ENCODE data around the gene HSFX1. TPM values are rescaled to one million over a fixed set of nuclear protein-coding genes. Genes with fewer than 3 reads are reported as not detected.
"Not testable (repeated sequence)": the region's sequence is repeated elsewhere in the genome, so short reads cannot be mapped to it uniquely, and the experiment has no call there.

HSFX1 gene
- 0.98 TPM for total RNA-seq

DNA sequence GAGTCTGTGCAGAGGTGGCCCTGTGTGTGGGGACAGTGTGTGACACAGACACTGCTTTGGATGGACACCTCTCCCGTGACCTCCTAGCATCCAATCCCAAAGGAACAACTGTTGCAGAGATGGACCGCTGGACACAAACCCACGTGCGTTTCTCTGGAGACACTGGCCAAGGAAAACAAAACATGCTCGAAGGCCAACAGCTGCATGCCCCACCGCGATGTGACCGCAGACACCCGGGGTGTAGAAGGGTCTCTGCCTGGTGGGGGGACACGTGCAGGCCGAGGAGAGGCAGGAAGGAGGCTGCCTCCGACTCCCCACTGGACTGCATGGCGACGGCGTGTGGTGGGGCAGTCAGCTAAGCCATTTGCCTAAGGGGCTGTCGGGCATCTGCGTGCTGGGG lies at the start of gene HSFX1:
Gene HSFX1 (plus strand): TSS at position 301 of the 400 bp plus-strand sequence. CDS start 614 bp downstream, outside the sequence.
- DNase-seq (ENCODE audit: low spot score) = not testable (repeated sequence)

- not testable (repeated sequence) for DNase-seq (ENCODE audit: low spot score)
These were observed 46.6 kb upstream of the HSFX1 start for GRCh38 chrX:149727308-149727707.

DNA sequence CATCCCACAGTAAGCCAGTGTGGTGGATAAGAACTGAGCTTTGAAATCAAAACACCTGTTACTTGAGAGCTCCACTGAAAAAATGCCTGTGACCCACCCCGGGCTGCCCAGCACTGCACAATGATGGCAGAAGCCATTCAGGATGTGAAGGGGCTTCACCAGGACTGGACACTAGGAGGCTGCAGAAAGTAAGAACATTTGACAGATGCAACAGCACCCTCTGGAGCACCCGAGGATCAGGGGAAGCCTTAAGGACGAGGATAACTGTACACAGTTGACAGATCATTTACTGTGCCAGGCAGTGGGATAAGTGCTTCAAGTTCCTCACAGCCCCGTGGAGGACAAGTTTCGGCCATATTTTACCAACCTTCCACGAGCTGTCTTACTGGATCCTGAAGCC lies 31.6 kb upstream of the HSFX1 start:
- DNase-seq (ENCODE audit: low spot score) = not testable (repeated sequence)

GRCh38 chrX:149746390-149747007 lies 27.4 kb upstream of the HSFX1 start:
- not testable (repeated sequence) for DNase-seq (ENCODE audit: low spot score)

GRCh38 chrX:149757206-149758067 lies 16.4 kb upstream of the HSFX1 start:
- DNase-seq (ENCODE audit: low spot score) = no peak

DNA sequence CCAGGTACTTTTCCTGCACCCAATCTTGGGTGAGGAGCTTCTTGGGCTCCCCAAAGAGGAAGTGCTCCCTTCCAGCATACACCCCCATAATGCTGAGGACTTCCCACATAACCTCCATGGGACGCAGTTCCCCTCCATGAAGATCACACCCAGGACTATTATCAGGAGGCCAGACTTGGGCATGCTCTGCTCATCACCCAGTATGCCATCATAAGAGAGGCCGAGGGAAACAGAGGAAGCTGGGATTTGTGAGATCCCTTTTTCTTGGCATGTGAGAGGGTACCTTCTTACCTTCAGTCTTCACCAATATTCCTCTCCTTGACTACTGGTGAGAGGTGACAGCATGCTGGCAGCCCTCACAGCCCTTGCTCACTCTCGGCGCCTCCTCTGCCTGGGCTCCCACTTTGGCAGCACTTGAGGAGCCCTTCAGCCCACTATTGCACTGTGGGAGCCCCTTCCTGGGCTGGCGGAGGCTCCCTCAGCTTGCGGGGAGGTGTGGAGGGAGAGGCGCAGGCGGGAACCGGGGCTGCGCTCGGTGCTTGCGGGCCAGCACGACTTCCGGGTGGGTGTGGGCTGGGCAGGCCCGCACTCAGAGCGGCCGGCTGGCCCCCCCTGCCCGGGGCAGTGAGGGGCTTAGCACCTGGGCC lies 15.7 kb upstream of the HSFX1 start:
- DNase-seq (ENCODE audit: low spot score) = no peak

GRCh38 chrX:149758715-149759078 lies 15.2 kb upstream of the HSFX1 start:
- not testable (repeated sequence) for DNase-seq (ENCODE audit: low spot score)

- DNase-seq (ENCODE audit: low spot score) = no peak
These were observed 14.0 kb upstream of the HSFX1 start for GRCh38 chrX:149759824-149760223.

- DNase-seq (ENCODE audit: low spot score) = no peak
These were observed 12.9 kb upstream of the HSFX1 start for GRCh38 chrX:149760965-149761364.

- not testable (repeated sequence) for DNase-seq (ENCODE audit: low spot score)
These were observed 11.8 kb upstream of the HSFX1 start for GRCh38 chrX:149761858-149762674.

GRCh38 chrX:149762696-149763614 lies 10.9 kb upstream of the HSFX1 start:
- no peak for DNase-seq (ENCODE audit: low spot score)

DNA sequence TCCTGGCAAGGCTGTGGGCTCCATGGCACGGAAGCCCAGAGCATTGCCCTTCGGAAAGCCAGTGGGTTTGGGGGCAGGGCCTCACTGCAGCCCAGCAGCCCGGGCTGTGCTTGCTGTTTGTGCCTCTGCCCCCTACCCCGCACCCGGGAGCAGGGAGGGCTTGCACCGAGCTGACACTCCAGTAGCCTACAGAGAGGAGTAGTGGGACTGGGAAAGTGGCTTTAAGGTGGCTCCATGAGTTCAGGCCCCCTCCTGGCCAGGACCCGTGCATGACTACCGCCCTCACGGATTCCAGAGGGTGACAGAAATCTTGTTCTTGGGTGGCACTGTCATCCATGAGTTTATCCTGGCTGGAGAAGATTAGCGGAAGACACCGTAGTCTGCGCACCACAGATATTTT lies 3.5 kb upstream of the HSFX1 start:
- DNase-seq (ENCODE audit: low spot score) = not testable (repeated sequence)

DNA sequence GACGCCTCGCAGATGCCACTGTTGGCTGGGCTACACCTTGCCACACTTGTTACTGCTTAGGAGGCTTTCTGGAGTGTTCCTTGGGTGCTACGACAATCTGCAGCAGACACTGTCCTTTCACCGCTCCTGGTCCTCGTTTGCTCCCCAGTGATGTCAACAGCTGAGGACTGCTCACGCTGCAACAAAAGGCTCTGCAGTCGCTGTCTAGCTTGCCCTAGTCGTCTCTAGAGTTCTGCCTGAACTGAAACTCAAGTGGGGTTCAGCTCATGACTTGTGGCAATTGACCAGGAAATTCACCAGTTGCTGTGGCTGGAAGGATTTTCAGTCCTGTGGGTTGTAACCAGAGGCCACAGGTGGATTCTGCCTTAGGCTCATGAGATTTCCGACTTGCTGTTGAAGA lies 842 bp upstream of the HSFX1 start:
- DNase-seq (ENCODE audit: low spot score) = not testable (repeated sequence)

GRCh38 chrX:149777999-149778398 lies 4.1 kb downstream of the HSFX1 start:
- DNase-seq (ENCODE audit: low spot score) = not testable (repeated sequence)

- not testable (repeated sequence) for DNase-seq (ENCODE audit: low spot score)
These were observed 7.9 kb downstream of the HSFX1 start, which contains the start of gene MAGEA9 for GRCh38 chrX:149781727-149782126. Gene MAGEA9, plus strand, starts transcription at chrX:149781930. Its CDS starts 4,281 bp downstream, at chrX:149786211.

GRCh38 chrX:149795531-149795930 lies 21.7 kb downstream of the HSFX1 start:
- not testable (repeated sequence) for DNase-seq (ENCODE audit: low spot score)

DNA sequence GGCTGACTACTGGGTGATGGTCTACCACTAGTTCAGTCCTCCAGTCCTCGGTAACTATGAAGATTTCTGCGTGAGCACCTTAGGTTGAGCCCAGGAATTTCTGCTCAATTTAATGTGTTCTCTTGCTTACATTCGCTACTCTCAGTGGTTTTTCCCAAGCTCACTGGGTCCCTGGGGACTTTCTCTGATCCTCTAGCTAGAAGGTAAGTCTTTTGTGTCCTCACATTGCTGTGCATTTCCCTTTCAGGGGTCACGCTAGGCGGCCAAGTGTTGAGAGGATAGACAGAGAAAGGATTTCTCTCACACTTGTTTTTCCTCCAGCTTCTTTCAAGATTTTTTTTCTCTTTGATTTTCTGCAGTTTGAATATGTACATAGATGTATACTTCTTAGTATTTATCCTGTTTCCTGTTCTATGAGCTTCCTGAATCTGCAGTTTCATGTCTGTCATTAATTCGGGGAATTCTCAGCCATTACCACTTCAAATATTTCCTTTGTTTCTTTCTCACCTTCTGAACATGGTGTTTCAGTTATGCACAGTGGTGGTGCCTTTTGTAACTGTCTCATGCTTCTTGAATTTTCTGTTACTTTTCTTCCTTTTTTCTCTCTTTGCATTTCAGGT lies 25.3 kb downstream of the HSFX1 start:
- no peak for DNase-seq (ENCODE audit: low spot score)

- DNase-seq (ENCODE audit: low spot score) = no peak
These were observed 26.1 kb downstream of the HSFX1 start for GRCh38 chrX:149799938-149800337.

DNA sequence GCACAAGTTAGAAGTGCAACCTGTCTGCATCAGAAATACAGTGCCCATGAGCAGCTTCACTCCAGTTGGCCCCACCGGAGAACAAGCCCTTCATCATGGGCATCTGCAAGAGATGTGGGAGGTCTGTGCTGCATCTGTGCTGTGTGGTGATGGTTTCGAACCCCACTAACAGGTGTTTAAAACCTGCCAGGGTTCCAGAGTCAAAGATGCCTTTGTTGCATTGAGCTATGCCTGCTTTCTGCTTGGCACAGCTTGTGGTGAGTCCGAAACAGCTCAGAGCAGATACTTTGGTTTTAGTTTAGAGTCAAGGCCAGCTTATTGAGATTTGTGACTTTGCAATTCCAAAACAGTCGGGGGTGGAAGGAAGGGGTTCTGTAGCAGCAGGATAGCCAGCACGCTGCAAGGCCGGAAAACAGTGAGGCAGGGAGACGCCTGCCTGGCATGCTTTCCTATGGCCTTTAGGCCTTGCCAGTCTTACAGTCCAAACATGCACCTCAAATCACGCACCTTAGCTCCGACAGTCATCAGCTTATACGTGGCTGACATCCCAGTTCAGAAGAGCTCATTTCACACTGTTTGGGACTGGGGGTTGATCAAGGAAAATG lies 29.7 kb downstream of the HSFX1 start:
- DNase-seq (ENCODE audit: low spot score) = no peak

DNA sequence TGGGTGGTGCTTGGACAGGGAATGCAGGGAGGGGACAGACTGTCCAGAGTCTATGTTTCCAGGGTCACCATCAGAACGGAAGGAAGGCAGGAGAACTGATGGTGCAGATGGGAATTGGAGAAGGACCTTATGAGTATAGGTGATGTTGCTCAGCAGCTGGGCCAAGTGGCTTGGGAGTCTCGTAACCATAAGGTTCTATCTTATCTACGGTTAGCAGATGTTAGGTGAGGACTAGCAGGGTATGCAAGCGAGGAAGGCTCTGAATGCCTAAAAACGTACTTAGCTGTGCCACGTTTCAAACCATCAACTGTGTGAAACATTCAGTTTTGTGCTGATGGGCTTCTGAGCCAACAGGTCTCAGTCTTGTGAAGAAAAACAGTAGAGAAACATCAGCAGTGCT lies 30.2 kb downstream of the HSFX1 start:
- DNase-seq (ENCODE audit: low spot score) = no peak
